Glutamatergic neuron (in vitro differentiated cells): ENCODE data around the gene ATP6V0A4. TPM values are rescaled to one million over a fixed set of nuclear protein-coding genes. Genes with fewer than 3 reads are reported as not detected.
"Not testable (repeated sequence)": the region's sequence is repeated elsewhere in the genome, so short reads cannot be mapped to it uniquely, and the experiment has no call there.

Experiments
- DNase-seq: peaks from one replicate; pipeline ENCODE4 v3.0.0; 2022
- H3K27ac Mint-ChIP-seq: one replicate; pipeline ENCODE4 v1.8.0; 2020; ENCODE audit warnings: mild to moderate bottlenecking, mixed read lengths, inconsistent platforms; ENCODE audit not compliant: unreplicated experiment
- H3K27me3 Mint-ChIP-seq: one replicate; pipeline ENCODE4 v1.8.0; 2020; ENCODE audit warnings: mild to moderate bottlenecking, moderate library complexity, mixed read lengths, inconsistent platforms; ENCODE audit not compliant: unreplicated experiment
- H3K36me3 Mint-ChIP-seq: one replicate; pipeline ENCODE4 v1.8.0; 2020; ENCODE audit warnings: mild to moderate bottlenecking, mixed read lengths, inconsistent platforms; ENCODE audit not compliant: unreplicated experiment
- H3K4me1 Mint-ChIP-seq: one replicate; pipeline ENCODE4 v1.8.0; 2020; ENCODE audit warnings: mild to moderate bottlenecking, low read depth, mixed read lengths, inconsistent platforms; ENCODE audit not compliant: unreplicated experiment
- H3K4me3 Mint-ChIP-seq: one replicate; pipeline ENCODE4 v1.8.0; 2020; ENCODE audit warnings: mild to moderate bottlenecking, mixed read lengths, inconsistent platforms; ENCODE audit not compliant: unreplicated experiment
- H3K9me3 Mint-ChIP-seq: one replicate; pipeline ENCODE4 v1.8.0; 2020; ENCODE audit warnings: mild to moderate bottlenecking, moderate library complexity, mixed read lengths, inconsistent platforms; ENCODE audit not compliant: unreplicated experiment
- total RNA-seq: library from RNA; stranded (reverse); fragmentation: NEBNext Ultra II Directional; extraction: Animal tissue kit (Norgen Biotek cat#: 25700); gene quantifications from one replicate; pipeline ENCODE4 v1.2.1, GENCODE V29; 2021; ENCODE audit not compliant: unreplicated experiment
- TF ChIP-seq, protein P1 (sequence below): fragments of 200-600 bp; sonication (generic); IDR thresholded peaks from one replicate; pipeline ENCODE4 v1.5.0; 2021; ENCODE audit not compliant: partially characterized antibody, unreplicated experiment

ATP6V0A4 gene
- total RNA-seq, 1 donor from 2014 or later = not detected

DNA sequence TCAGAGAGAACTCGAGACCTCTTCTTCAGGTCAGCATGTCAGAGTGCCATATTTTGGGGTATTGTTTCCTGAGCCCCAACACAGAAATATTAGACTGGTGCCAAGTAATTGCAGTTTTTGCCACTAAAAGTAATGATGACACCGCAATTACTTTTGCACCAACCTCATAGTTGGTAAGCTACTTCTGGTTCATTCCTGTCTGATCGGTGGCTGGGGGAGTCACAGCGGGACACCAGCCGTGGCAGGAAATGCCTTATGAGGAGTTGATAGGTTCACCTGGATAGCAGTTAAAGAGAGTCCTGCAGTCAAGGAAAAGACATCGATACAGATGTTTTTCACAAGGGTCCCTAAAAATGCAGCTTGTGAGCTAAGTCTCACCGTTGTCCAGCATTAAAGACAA lies 23.9 kb upstream of the ATP6V0A4 start:
- TF ChIP-seq, protein P1, sequence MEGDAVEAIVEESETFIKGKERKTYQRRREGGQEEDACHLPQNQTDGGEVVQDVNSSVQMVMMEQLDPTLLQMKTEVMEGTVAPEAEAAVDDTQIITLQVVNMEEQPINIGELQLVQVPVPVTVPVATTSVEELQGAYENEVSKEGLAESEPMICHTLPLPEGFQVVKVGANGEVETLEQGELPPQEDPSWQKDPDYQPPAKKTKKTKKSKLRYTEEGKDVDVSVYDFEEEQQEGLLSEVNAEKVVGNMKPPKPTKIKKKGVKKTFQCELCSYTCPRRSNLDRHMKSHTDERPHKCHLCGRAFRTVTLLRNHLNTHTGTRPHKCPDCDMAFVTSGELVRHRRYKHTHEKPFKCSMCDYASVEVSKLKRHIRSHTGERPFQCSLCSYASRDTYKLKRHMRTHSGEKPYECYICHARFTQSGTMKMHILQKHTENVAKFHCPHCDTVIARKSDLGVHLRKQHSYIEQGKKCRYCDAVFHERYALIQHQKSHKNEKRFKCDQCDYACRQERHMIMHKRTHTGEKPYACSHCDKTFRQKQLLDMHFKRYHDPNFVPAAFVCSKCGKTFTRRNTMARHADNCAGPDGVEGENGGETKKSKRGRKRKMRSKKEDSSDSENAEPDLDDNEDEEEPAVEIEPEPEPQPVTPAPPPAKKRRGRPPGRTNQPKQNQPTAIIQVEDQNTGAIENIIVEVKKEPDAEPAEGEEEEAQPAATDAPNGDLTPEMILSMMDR = no peak
- H3K36me3 Mint-ChIP-seq = peaks cover 11% of the 10 kb centered on the region

DNA sequence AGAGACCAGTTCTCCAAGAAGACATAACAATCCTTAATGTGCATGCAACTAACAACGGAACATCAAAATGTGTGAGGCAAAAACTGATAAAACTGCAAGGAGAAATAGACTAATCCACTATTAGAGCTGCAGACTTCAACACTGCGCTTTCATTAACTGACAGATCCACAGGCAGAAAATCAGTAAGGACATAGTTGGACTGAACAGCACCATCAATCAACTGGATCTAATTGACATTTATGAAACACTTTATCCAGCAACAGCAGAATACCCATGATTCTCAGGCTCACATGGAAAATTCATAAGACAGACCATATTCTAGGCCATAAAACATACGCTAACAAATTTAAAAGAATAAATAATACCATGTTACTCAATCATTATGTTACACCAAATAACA lies 21.6 kb upstream of the ATP6V0A4 start:
- H3K27ac Mint-ChIP-seq = no peak overlapping the region
- H3K4me3 Mint-ChIP-seq = no peak overlapping the region
- no peaks in the 10 kb centered on the region for H3K9me3 Mint-ChIP-seq
- no peaks in the 10 kb centered on the region for H3K36me3 Mint-ChIP-seq
- H3K27me3 Mint-ChIP-seq = no peaks in the 10 kb centered on the region
- no peaks in the 10 kb centered on the region for H3K4me1 Mint-ChIP-seq
- no peak for DNase-seq
- TF ChIP-seq, protein P1 = no peak

More for the DNA sequence above, 23.9 kb upstream of the ATP6V0A4 start:
- DNase-seq = no peak
- Mint-ChIP-seq H3K27ac (no peak overlapping the region), H3K9me3 (peaks cover 4% of the 10 kb centered on the region), H3K27me3 (no peaks in the 10 kb centered on the region), H3K4me1 (no peaks in the 10 kb centered on the region), H3K4me3 (no peak overlapping the region)

- TF ChIP-seq, protein P1 = no peak
- no peaks in the 10 kb centered on the region for H3K9me3 Mint-ChIP-seq
- H3K4me1 Mint-ChIP-seq = no peaks in the 10 kb centered on the region
- H3K27ac Mint-ChIP-seq = no peak overlapping the region
- H3K4me3 Mint-ChIP-seq = no peak overlapping the region
- H3K36me3 Mint-ChIP-seq = no peaks in the 10 kb centered on the region
- DNase-seq = no peak
- H3K27me3 Mint-ChIP-seq = no peaks in the 10 kb centered on the region
These were observed 18.7 kb upstream of the ATP6V0A4 start for GRCh38 chr7:138816650-138817049.

DNA sequence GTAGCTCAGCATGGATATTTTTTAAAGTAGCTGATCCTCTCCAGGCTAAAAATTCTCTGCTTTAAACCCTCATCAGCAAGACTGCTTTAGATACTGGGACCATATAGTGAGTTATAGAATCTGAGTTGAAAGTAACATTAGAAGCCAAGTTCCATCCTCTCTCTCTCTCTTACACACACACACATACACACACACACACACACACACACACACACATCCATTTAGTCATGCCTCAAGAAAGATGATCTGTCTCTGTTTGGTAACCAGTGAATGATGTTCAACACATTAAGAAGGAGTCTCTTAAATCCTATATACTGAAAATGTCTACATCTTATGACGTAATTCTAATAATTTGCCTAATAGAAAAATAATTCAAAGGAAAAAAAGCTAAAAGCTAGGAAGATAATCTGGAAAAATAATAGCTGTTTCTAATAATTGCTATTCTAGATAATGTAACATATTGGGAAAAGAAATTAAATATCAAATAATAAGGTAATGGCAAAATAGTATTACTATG lies 16.9 kb upstream of the ATP6V0A4 start:
- Mint-ChIP-seq H3K27me3 (no peaks in the 10 kb centered on the region), H3K4me1 (no peaks in the 10 kb centered on the region), H3K4me3 (no peak overlapping the region), H3K36me3 (no peaks in the 10 kb centered on the region), H3K27ac (no peak overlapping the region), H3K9me3 (no peaks in the 10 kb centered on the region)
- no peak for DNase-seq
- TF ChIP-seq, protein P1 = no peak

DNA sequence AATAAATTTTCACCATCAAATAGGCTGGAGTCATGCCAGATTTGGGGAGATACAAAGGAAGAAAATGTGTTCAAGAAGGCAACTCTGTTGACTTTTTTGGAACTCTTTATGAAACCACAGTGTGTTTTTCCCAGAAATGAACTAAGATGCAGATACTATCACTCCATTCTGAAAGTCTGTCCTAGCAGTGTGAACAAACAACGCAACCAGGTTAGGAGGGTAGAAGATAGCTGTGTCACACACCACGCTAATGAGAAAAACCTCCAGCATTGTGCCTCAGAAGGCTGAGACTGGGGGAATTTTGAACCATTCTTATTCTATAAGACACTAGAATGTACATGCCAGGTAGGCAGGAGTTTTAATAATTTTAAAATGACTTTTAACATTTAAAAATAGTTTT lies 15.9 kb upstream of the ATP6V0A4 start:
- Mint-ChIP-seq H3K9me3 (no peaks in the 10 kb centered on the region), H3K36me3 (no peaks in the 10 kb centered on the region), H3K4me3 (no peak overlapping the region), H3K4me1 (no peaks in the 10 kb centered on the region), H3K27me3 (no peaks in the 10 kb centered on the region), H3K27ac (no peak overlapping the region)
- DNase-seq = no peak
- TF ChIP-seq, protein P1 = no peak

DNA sequence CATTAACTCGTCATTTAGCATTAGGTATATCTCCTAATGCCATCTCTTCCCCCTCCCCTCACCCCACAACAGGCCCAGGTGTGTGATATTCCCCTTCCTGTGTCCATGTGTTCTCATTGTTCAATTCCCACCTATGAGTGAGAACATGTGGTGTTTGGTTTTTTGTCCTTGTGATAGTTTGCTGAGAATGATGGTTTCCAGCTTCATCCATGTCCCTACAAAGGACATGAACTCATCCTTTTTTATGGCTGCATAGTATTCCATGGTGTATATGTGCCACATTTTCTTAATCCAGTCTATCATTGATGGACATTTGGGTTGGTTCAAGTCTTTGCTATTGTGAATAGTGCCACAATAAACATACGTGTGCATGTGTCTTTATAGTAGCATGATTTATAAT lies 13.3 kb upstream of the ATP6V0A4 start:
- not testable (repeated sequence) for H3K4me3 Mint-ChIP-seq, H3K4me1 Mint-ChIP-seq, DNase-seq, H3K9me3 Mint-ChIP-seq, H3K27ac Mint-ChIP-seq, H3K36me3 Mint-ChIP-seq, H3K27me3 Mint-ChIP-seq
